Pons (tissue), 1 donor: ENCODE results near the gene LAMB1.
"Not testable (repeated sequence)": the region's sequence is repeated elsewhere in the genome, so short reads cannot be mapped to it uniquely, and the experiment has no call there.

Source experiments
- DNase-seq: peaks from one replicate; pipeline ENCODE4 v3.0.0-alpha.2; 2016; ENCODE audit warnings: low spot score

LAMB1 gene

GRCh38 chr7:108002726-108003598, at the start of gene LAMB1:
TSS of gene LAMB1 (minus strand) at chr7:108003161. CDS start at chr7:108002885, 276 bp downstream.
- no peak for DNase-seq

GRCh38 chr7:108051454-108051853, 48.5 kb upstream of the LAMB1 start:
- no peak for DNase-seq

GRCh38 chr7:108049962-108050361, 47.0 kb upstream of the LAMB1 start:
- no peak for DNase-seq

GRCh38 chr7:108048422-108048821, 45.5 kb upstream of the LAMB1 start:
- no peak for DNase-seq

- no peak for DNase-seq
Measured at GRCh38 chr7:108046952-108047506, 44.1 kb upstream of the LAMB1 start.

GRCh38 chr7:108045669-108046068, 42.7 kb upstream of the LAMB1 start:
- DNase-seq = no peak

- DNase-seq = no peak
Measured at GRCh38 chr7:108045154-108045553, 42.2 kb upstream of the LAMB1 start.

GRCh38 chr7:108044345-108044744, 41.4 kb upstream of the LAMB1 start:
- no peak for DNase-seq

- no peak for DNase-seq
Measured at GRCh38 chr7:108038986-108039385, 36.0 kb upstream of the LAMB1 start.

GRCh38 chr7:108037741-108038140, 34.8 kb upstream of the LAMB1 start:
- DNase-seq = no peak

- DNase-seq = no peak
Measured at GRCh38 chr7:108037140-108037539, 34.2 kb upstream of the LAMB1 start.

GRCh38 chr7:108034586-108034985, 31.6 kb upstream of the LAMB1 start:
- DNase-seq = no peak

GRCh38 chr7:108033776-108034497, 31.0 kb upstream of the LAMB1 start:
- DNase-seq = no peak

- not testable (repeated sequence) for DNase-seq
Measured at GRCh38 chr7:108033309-108033708, 30.3 kb upstream of the LAMB1 start.

GRCh38 chr7:108030516-108030915, 27.6 kb upstream of the LAMB1 start:
- no peak for DNase-seq

- DNase-seq = no peak
Measured at GRCh38 chr7:108029034-108029433, 26.1 kb upstream of the LAMB1 start.

GRCh38 chr7:108028111-108028510, 25.1 kb upstream of the LAMB1 start:
- DNase-seq = no peak

GRCh38 chr7:108027239-108027638, 24.3 kb upstream of the LAMB1 start:
- DNase-seq = no peak

GRCh38 chr7:108026647-108027046, 23.7 kb upstream of the LAMB1 start:
- no peak for DNase-seq

GRCh38 chr7:108026116-108026515, 23.2 kb upstream of the LAMB1 start:
- DNase-seq = no peak

GRCh38 chr7:108024538-108024937, 21.6 kb upstream of the LAMB1 start:
- no peak for DNase-seq

- DNase-seq = no peak
Measured at GRCh38 chr7:108020585-108020984, 17.6 kb upstream of the LAMB1 start.

- no peak for DNase-seq
Measured at GRCh38 chr7:108018668-108019067, 15.7 kb upstream of the LAMB1 start.
